Body of pancreas (tissue), 4 donors: ENCODE data around the gene ARV1.

Experiments used
- POLR2A ChIP-seq, 3 donors: fragments of 450-650 bp; IDR thresholded peaks; one replicate each; pipeline ENCODE4 v1.6.1; 2016; ENCODE audit warnings: antibody characterized with exemption in 3 of 3, mild to moderate bottlenecking in 2 of 3
- TF ChIP-seq, protein P1 (sequence below), 7 experiments: fragments of 450-650 bp in 4 of 7; fragments of 200-600 bp in 3 of 7; sonication (generic) in 3 of 7; IDR thresholded peaks; one replicate each; pipeline ENCODE4 v1.5.1; 2016 to 2019; ENCODE audit warnings: antibody characterized with exemption in 7 of 7

DNA sequence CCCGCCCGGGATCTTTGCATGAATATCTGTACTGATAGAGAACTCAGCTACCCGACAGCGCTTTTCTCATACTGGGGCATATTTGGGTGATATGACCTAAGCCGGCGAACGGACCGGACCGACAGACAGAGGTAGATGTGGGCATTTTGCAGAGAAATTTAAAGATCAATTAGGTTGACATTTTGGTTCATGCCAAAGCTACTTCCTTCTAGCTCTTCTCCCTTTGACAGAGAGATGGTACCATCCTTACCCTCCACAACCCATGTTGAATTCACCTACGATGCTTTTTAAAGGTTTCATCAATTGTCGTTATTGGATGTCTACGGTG lies 459 bp downstream of the ARV1 start:
- TF ChIP-seq, protein P1, sequence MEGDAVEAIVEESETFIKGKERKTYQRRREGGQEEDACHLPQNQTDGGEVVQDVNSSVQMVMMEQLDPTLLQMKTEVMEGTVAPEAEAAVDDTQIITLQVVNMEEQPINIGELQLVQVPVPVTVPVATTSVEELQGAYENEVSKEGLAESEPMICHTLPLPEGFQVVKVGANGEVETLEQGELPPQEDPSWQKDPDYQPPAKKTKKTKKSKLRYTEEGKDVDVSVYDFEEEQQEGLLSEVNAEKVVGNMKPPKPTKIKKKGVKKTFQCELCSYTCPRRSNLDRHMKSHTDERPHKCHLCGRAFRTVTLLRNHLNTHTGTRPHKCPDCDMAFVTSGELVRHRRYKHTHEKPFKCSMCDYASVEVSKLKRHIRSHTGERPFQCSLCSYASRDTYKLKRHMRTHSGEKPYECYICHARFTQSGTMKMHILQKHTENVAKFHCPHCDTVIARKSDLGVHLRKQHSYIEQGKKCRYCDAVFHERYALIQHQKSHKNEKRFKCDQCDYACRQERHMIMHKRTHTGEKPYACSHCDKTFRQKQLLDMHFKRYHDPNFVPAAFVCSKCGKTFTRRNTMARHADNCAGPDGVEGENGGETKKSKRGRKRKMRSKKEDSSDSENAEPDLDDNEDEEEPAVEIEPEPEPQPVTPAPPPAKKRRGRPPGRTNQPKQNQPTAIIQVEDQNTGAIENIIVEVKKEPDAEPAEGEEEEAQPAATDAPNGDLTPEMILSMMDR (IDR thresholded peaks at IDR 0.05): no peak
- TF ChIP-seq POLR2A (IDR thresholded peaks at IDR 0.05): no peak
